Stimulated activated CD4-positive, alpha-beta T cell treated with anti-CD3 and anti-CD28 coated beads, Interleukin-2, amount 100 ng/mL, for 4 hours (primary cell): ENCODE results near the gene TBPL1.
"Not testable (repeated sequence)": the region's sequence is repeated elsewhere in the genome, so short reads cannot be mapped to it uniquely, and the experiment has no call there.

ENCODE experiments used
- DNase-seq: peaks from one replicate; pipeline ENCODE4 v3.0.0-alpha.2; 2020; ENCODE audit warnings: low read depth

Gene TBPL1

DNA sequence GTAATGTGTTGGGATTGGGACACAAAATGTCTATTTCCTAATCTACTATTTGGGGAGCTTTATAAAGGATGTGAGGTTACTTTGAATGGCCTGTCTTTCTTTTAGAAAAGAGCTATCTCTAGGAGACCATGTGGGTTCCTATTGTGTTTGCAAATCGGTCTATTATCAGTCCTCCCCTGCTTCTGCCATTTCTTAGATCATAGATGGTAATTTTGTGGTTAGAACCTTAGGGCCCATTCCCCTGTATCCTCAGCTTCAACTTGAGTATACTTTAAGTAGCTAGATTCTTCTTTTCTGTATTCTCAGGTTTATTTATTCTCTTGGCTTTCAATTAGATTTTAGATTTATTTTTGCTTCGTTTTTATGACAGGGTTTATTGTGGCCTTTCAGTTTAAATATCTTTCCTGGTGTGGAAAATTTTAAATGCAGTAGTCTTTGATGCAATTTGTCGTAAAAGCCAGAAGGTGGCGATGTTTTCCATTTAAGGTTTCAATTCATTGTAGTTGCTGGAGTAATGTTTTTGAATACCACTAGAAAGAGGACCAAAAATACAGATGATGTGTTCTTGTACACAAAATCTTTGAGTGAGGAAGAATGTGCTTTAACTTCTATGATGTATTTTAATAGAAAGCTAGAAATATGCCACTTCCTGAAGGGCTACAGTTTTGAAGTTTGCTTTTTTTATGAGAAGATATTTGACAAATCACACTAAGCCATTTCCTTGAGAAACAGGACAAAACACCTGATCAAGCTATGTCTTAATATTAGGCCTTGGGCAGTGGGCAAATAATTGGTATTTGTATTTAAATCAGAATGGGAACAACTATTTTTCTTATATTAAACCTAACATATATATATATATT is 20.3 kb downstream of the TBPL1 start:
- no peak for DNase-seq

DNA sequence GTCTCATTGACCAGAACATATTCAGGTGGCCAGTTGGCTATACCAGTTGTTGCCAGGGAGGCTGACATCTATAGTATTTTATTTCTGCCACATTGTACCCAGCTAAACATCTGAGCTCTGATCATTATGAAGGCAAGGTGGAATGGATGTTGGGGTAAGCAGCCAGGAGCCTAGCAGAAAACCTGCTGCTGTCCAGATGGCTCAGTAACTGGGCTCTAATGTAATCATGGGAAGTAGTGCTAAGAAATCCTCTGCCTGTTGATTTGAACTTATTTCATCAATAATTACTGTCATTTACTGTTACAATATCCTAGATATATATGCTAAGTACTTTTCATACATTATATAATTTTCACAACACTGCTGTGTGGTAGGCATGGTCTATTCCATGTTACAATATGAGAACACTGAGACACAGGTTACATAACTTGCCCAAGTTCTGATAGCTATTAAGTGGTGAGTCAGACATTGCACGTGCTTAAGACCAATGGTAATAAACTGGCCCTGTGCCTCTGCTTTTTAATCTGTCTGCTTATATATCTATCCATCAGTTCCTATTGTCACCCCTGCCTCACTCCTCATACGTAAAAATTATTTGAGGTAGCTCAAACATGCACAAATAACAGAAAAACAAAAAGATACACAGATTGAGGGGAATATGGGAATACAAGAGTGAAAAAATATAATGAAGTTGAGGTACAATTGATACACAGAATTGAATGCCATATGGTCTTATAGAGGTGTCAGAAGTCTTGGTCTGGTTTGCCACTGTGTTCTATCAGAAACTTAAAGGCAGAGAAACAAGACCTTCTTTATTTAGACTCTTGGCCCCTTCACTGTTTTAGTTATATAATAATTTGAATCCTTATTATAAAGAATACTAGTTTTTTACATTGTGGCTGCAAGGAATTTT is 25.2 kb downstream of the TBPL1 start:
- no peak for DNase-seq

DNA sequence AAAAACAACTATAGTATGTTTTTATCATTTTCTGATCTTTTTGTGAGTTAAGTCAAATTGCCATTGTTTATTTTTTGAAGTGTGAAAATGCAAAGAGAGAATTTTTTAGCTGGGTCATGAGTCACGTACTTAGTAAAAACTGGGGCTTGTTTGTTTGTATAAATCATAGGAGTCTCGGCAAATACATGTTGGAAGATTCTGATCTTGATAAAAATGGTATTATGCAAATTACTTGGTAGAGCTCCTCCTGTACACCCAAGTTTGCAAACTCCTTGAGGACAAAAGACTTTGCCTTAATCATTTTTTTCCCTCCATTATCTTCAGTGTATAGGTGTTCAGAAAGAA is 25.8 kb downstream of the TBPL1 start:
- DNase-seq: no peak

DNA sequence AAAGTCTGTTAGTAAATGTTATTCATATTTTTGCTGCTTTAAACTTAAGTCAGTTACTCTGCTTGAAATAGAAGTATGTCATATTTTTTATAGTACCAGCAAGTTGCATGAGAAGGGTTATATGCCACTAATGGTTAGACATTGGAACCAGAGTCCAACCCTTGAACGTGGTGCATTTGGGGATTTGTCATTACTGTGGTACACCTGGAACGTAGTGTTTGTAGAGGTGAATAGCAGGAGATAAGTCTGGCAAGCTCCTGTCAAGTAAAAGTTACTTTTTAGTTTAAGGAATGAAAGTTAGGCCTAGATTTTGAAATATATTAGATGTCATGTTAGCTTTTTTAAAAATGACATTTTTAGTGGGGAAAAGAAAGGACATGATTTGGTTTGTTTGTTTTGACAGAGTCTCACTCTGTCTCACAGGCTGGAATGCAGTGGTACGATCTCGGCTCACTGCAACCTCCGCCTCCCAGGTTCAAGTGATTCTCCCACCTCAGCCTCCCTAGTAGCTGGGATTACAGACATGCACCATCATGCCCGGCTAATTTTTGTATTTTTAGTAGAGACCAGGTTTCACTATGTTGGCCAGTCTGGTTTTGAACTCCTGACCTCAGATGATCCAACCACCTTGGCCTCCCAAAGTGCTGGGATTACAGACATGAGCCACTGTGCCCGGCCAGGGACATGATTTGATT is 26.4 kb downstream of the TBPL1 start:
- not testable (repeated sequence) for DNase-seq

DNA sequence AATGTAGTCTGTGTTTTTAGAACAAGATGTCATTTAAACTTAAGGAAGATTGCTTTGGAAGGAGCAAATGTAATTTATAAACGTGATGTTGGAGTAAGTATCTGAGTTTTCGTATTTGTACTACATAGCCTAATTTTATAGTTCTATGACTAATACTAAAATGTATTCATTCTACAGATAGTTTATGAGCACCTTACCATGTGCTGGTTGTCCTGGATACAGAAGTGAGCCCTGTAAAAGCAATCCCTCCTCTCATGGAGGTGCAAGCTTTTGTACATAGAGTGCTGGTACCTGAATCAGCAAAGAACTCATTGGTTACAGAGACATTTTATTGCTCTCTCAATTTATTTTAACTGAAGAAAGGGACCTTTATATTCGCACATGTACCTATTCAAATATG is 27.1 kb downstream of the TBPL1 start:
- no peak for DNase-seq

DNA sequence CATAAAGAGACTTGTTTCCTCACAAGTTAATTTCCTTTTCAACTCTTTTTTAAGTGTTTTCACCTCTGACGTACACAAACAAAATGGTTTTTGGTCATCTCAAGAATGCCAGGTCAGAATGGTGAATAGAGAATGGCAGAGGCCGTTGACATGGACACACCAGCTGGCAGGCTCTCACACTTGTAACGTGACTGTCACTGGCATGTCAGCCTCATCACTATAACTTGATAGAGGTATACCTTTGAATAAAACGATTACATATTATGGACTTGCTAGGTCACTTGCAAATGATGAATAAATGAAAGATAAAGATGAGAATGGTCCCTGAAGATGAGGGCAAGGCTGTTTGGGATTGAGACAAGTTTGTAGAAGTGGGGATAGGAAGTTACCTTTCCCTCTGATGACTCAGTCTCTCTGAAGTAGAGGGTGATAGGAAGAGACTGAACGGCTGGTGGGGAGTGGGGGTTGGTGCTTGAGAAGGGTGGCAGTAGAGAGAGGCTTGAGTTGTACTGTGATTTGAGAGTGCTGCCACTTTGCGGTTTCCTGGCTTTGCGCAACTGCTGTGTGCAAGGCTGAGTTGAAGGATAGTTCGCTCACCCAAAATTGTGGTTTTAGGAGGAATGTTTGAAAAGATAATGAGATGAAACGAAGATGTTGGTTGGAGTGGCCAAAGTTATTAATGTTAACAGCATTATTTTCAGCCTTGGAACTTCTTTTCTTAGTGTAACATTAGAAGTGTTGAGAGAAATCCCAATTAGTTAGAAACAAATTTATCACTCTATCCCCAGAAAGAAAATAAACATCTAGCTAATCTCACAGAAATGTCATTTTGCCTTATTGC is 30.3 kb downstream of the TBPL1 start:
- DNase-seq: peak; percentile 33

DNA sequence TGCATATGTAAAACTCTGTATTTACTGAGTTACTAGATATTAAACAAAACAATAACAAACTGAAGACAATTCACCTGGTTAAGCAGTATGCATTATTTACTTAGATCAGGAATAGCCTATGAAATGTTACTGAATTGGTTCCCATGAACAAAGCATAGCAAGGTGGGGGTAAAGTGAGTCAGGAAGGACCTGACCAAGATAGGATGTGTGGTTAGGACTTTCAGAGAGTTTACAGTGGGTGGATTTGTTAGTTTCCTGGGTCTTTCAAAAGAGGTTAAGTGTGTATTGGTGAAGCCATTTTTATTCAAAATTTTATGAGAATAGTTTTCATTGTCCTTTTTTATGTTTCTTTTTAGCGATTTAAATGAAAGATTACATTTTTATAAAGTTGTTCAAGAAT is 32.9 kb downstream of the TBPL1 start:
- no peak for DNase-seq

DNA sequence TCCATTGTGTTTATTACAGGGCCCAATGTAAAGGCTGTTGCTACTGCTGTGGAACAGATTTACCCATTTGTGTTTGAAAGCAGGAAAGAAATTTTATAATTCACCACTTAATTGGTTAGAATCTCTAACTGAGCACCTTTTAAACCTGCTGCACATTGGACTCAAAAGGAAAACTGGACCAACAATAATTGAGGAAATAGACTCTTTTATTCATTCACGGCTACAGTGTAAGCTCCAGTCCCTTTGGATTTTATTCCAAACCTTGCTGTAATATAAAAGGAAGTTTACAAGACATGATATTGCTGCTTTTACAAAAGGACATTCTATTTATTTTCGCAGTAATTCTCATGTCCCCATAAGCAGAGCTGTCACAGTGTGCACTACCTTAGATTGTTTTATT is 33.9 kb downstream of the TBPL1 start:
- no peak for DNase-seq

DNA sequence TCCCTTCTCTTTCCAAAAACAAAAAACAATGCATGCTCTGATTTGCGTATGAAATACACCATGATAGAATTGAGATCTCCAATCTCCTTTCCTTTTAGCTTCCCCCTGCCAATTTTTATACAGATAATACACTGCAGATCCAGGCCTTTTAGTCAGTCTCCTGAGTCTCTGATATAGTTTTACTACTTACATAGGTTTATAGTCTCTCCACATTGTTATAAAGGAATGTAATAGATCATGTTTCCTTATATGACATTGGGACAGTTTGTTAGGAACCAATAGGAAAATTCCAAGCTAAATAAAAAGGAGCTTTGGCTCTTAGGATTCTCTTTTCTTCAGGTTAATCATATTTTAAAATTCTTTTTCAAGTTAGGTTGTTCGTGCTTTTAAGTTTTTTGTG is 36.5 kb downstream of the TBPL1 start:
- no peak for DNase-seq

DNA sequence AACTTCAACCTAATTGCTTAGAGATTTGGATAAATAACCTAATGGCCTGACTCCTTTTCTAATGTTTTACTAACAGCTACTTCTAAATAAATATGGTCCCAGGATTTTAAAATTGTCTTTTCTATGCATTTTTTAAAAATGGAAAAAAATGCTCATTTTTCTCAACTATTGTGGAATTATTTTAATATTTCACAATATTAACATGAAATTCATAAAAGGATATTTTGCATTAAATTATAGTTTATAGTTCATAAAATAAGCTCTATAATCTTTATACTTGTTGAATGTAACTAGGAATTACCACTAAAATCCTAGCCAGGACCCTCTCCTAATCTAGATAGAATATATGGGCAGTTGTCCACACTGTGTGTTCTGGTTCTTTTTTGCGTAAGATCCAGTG is 37.3 kb downstream of the TBPL1 start:
- DNase-seq: no peak

DNA sequence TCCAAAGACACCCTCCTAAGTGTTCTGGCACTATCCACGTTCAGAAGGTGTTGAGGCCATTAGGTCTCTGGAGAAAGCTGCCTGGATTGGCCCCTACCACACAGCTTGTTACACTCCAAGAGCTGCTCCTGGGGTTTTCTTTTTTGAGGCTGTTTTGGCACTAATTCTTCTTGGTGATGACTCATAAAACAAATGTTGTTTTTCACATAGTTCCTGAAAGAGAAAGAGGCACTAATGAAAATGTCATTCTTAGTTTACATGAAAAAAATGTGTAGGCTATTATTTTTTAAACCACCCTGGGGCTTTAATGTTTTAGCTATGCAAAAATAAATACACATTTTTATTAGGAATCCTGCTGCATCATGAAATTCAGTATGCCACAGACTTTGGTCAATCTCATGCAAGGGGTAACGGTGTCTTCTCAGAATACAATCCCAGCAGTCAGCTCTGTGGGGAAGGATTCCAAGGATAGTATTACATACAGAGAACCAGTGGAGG is 38.1 kb downstream of the TBPL1 start:
- DNase-seq: no peak

DNA sequence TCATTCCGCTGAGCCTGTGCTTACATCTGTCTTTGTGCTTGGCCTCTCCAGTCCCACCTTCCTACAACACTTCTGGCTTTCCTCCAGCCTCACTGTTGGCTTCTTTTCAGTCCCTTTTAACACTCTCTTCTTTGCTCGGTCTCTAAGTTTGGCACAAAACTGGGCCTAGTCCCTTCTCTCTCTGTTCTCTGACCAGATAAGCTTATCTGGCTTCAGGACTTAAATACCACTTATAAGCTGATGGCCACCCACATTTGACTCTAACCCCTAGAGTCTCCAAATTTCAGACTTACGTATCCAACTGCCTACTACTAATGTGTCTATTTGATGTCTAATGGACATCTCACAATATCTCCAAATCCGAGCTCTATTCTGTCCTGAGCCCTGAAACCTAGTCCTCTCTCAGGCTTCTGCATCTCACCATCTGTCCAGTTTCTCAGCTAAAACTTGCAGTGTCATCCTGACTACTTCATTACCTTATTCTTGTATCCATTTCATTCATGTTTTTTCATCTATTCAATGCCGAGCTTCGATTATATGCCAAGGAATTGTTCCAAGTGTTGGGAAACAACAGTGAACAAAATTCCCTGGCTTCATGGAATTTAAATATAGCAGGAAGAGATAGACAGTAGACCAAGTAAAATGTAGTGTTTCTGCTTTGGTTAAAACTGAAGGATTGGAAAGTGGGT is 40.1 kb downstream of the TBPL1 start:
- DNase-seq: no peak

DNA sequence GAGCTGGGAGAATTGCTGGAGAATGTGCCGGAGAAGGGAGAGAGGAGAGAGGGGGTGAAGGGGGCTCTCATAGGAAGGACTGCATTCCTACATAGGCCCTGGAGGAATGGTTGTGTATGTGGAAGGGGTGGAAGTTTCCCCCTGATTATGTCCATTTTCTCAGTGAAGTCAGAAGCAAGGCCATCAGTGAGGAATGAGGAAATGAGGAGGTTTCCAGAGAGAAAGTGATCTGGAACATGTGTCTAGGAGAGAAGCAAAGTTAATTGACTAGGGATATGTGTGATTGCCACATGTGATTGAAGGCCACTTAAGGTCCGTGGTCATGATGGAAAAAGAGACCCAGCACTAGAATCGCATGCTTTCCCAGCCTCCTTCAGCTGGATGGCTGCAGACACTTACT is 42.3 kb downstream of the TBPL1 start:
- DNase-seq: no peak

DNA sequence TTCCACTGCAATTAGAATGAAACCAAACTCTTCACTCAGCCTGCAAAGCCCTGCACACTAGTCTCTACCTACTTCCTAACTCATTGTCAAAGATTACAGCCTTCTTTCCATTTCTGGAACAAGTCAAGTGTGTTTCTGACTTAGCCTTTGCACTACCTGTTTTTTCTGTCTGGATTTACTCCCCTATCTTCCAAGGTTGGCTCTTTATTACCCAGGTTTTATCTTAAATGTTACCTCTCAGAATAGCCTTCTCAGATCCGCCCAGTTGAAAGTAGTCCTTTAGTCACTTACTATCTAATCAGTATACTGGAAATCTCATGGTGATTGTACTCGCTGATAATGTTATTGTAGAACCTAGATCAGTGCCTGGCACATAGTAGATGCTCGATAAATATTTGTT is 42.7 kb downstream of the TBPL1 start:
- no peak for DNase-seq

DNA sequence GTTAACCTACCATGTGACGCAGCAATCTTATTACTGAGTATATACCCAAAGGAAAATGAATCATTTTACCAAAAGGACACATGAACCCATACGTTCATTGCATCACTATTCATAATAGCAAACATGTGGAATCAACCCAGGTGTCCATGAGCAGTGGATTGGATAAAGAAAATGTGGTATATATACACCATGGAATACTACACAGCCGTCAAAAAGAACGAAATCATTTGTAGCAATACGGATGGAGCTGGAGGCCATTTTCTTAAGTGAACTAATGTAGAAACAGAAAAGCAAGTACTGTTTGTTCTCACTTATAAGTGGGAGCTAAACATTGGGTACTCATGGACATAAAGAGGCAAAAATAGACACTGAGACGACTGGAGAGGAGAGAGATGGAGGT is 44.2 kb downstream of the TBPL1 start:
- no peak for DNase-seq

DNA sequence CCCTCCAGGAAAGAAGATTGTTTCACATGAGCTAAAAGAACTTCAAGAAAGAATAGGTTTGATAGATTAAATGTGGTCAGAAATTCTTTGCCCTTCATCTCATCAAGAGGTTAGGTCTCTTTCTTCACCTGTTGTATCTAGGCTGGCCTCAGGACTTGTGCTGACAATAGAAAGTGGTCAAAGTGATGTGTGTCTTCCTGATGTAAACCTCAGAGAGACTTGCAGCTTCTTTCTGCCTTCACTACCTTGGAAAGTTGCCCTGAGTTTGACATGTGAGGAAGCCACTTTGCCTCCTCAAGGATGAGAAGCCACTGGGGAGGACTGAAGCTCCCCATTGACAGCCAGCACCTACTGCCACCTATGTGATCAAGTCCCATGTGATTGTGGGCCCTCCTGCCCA is 46.3 kb downstream of the TBPL1 start:
- no peak for DNase-seq

DNA sequence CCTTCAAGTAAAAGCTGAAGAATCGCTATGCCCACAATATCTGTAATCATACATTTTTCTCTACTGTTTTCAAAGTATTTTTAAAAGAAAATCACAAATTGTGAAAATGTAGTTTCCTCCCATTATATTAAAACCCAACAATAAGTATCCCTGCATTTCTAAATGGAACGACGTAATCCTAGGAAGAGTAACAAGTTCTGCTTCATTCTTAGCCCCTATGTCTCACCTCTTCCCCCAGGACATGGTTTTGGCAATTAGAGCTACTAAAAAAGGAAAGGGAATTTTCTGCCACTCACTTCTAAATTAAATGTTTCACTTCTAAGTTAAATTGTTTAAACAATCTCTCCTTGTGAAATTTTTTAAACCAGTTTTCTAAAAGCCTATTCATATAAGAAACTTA is 47.4 kb downstream of the TBPL1 start:
- no peak for DNase-seq

DNA sequence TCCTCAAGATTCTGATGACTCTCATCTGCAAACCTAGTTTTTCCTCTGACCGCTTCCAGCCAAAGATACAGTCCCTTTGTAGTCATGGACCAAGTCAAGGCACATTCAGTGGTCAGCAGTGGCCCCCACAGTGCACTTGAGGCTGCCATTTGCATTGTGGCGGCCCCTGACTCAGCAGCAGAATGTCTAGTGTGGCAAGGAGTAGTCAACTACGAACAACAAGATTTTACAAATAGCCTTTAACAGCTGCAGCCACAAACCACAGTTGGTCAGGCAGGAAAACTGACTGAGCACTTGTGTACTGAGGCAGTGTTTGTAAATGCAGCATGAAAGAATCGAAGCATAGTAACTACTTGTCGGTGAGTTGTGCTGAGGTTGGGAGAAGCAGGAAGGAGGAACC is 49.8 kb downstream of the TBPL1 start:
- DNase-seq: no peak

DNA sequence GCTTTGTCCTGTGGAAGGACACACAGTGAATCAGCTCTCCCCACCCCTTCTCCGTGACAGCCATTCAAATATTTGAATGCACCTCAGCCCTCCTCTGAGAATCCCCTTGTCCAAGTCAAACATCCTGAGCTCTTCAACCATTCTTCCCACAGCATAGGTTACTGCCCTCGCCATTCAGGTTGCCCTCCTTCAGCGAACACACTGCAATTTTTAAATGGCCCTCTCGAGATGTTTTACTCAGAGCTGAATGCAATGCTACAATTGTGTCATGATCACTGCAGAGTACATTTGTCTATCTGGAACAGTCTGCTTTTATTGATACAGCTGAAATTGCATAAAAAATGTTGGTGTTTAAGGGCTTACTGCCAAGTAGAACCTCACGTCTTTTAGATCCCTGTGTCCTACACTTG is 50.5 kb downstream of the TBPL1 start:
- no peak for DNase-seq

DNA sequence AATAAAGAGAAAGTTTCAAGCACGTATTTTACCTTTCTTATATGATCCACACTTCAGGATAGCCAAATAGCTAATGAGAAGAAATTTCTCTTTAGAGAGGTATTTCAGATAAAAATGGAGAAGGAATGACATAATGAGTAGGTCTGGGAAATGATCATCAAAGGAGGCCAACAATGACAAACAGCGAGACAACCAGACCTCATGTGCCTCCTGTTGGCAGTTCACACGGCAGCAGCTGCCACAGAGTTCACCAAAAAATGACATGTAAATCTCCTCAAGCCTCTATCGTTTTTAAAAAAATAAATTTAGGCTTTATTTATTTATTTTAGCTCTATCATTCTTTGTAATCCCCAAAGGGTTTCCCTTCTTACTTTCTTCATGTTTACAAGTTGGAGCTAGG is 51.7 kb downstream of the TBPL1 start:
- no peak for DNase-seq

DNA sequence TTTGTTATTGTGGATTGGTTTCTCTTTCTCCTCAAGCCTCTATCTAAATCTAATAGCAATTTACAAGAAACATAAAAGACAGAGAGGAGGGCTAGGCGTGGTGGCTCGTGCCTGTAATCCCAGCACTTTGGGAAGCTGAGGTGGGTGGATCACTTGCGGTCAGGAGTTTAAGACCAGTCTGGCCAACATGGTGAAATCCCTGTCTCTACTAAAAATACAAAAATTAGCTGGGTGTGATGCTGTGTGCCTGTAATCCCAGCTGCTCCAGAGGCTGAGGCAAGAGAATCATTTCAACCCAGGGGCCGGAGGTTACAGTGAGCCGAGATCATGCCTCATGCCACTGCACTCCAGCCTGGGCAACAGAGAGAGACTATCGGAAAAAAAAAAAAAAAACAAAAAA is 52.8 kb downstream of the TBPL1 start:
- DNase-seq: no peak
